ENCODE measurements around the gene PLXNA2.
A peak's percentile ranks its signal among the peaks of the same experiment; 100 is the strongest.

Gene PLXNA2

GRCh38 chr1:208159555-208160258, 84.5 kb downstream of the PLXNA2 start:
- DNase-seq = no peak

GRCh38 chr1:208158640-208159554, 85.3 kb downstream of the PLXNA2 start:
- DNase-seq = peak; percentile 31

- no peak for DNase-seq
Measured at GRCh38 chr1:208157769-208158168, 86.4 kb downstream of the PLXNA2 start.

- DNase-seq = no peak
Measured at GRCh38 chr1:208156741-208157140, 87.4 kb downstream of the PLXNA2 start.

GRCh38 chr1:208156310-208156709, 87.9 kb downstream of the PLXNA2 start:
- DNase-seq = no peak

GRCh38 chr1:208154679-208155642, 89.2 kb downstream of the PLXNA2 start:
- DNase-seq = no peak

- DNase-seq = no peak
Measured at GRCh38 chr1:208154040-208154439, 90.1 kb downstream of the PLXNA2 start.

- DNase-seq = no peak
Measured at GRCh38 chr1:208153386-208153785, 90.8 kb downstream of the PLXNA2 start.

GRCh38 chr1:208151728-208152598, 92.2 kb downstream of the PLXNA2 start:
- no peak for DNase-seq

GRCh38 chr1:208150833-208151458, 93.2 kb downstream of the PLXNA2 start:
- DNase-seq = no peak

GRCh38 chr1:208149776-208150514, 94.2 kb downstream of the PLXNA2 start:
- DNase-seq = peak; percentile 6

- no peak for DNase-seq
Measured at GRCh38 chr1:208149213-208149612, 95.0 kb downstream of the PLXNA2 start.

- DNase-seq = no peak
Measured at GRCh38 chr1:208148380-208148779, 95.8 kb downstream of the PLXNA2 start.

- no peak for DNase-seq
Measured at GRCh38 chr1:208146650-208147049, 97.5 kb downstream of the PLXNA2 start.

GRCh38 chr1:208145167-208145566, 99.0 kb downstream of the PLXNA2 start:
- DNase-seq = no peak

GRCh38 chr1:208142590-208143382, 101.4 kb downstream of the PLXNA2 start:
- no peak for DNase-seq

- DNase-seq = no peak
Measured at GRCh38 chr1:208141610-208142192, 102.5 kb downstream of the PLXNA2 start.

- DNase-seq = peak; percentile 51
Measured at GRCh38 chr1:208139434-208140045, 104.6 kb downstream of the PLXNA2 start.

GRCh38 chr1:208137193-208137592, 107.0 kb downstream of the PLXNA2 start:
- no peak for DNase-seq

Measured in MV-4-11 (cell line).